ENCODE measurements around the gene MYO5B.
"Not testable (repeated sequence)": the region's sequence is repeated elsewhere in the genome, so short reads cannot be mapped to it uniquely, and the experiment has no call there.

GRCh38 chr18:49799806-49800205 lies 395.1 kb downstream of the MYO5B start:
- TF ChIP-seq CTCF (IDR thresholded peaks at IDR 0.05); EZH2 (IDR thresholded peaks at IDR 0.05; ENCODE audit: borderline replicate concordance, insufficient read depth, low read depth, low read length, poor library complexity, severe bottlenecking): not testable (repeated sequence)

Data from B cell (primary cell).